GM18858 (cell line): ENCODE results near the gene ATOSB.

Source experiments
- ATAC-seq: cut with Tn5 transposase; IDR thresholded peaks from one replicate; pipeline ENCODE4 v1.9.1; 2021; ENCODE audit not compliant: unreplicated experiment

Gene ATOSB

DNA sequence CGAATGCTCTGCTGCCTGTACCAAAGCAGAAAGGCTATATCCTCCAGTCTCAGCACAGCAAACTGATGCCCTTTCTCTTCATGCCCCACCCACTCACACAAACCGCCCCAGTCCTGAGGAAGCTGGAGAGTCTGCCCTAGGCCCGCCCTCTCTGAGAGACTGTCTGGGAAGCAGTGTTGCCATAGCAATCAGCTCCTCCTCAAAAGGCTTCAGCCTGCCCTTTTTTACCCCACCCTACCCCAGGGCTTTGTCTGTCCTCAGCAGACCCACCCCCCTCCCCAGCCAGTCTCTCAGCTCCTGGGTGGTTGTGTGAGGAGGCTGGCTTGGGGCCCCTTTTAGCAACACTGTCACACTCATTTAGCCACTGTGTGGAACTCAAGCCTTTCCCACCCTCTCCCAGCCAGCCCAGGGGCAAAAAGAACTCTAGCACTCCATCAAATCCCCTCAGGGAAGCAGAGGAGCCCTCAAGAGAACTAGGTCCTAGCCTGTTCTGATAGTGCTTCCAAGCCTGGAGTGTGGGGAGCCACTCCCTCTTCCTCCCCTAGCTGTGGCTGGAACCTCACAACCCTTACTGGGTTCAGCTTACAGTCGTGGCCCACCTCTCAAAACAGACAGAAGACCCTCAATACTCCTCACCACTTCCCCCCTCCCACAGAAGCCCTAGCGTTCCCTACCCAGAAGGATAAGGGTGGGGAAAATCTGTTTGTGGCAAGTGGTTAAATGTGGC, 1.4 kb downstream of the ATOSB start:
- ATAC-seq: no peak

DNA sequence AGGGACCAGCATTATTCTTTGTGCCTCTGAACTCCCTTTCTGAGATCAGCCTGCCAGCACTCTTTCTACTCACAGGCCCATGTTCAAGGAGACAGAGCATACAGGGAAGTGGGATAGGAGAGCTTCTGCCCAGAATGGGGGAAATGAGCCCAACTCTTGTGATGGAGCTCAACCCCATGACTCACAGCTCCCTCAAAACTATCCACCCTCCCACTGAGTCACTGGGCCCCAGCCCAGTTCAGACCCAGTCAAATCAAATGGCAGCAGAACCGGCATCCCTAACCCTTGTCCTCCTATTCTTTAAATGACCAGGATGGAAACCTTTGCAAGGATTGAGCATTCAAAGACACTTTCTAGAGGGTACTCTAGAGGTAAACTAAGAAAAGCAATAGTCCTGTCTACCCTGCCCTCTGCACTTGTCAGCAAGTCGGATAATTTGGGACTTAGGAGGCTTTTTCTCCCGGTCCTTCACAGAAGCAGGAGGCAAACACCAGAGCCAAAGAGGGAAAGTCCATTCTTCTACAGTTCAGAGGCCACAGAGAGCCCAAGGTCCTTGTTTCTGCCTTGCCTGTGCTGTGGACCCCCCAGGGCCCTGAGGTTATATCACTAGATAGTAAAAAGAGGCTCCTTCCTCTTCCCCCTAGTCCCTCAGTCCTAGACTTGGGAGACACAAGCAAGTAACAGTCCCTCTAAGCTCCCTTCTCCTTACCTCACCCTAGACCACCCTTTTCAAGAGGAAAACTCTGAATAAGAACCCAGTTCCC, 3.2 kb downstream of the ATOSB start:
- no peak for ATAC-seq

DNA sequence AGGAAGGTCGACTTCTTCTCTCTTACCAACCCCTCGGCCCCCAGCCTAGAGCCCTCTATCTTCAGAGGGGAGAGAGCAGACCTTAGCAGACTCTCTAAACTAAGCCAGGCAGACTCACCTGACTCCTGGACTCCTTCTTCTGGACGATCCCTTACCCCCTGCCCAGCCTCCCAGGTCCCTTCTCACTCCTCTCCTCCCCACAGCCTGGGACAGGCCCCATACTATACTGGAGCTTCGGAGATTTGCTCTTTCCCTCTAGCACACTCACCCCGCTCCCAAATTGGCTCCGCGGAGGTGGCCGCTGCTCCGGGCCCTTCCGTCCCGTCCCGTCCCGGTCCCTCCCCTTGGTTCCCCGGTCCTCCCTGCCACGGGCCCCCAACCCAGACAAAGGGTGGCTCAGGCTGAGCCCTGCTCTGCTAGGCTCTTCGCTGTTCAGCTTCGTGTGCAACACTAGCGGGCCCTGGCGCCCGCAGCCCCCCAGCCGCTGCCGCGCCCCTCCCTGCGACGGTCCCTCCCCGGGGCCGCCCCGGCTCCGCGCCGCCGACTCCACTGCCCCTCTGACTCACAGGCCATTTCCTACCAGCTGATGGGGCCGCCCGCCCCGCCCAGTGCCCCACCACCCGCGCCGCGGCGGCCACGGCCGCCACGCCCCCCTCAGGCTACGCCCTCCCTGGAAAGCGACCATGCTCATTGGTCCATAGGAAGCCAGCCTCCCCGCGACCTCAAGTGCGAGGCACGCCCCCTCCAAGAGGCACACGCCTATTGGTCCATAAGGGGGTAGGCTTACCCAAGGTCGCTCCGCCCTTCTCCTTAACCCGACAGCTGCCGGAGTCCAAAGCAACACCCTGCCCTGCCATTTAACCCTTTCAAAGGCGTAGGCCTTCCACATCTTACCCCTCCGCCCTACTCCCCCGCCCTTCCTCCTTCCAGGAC, 4.4 kb downstream of the ATOSB start:
- peak; percentile 63 for ATAC-seq

DNA sequence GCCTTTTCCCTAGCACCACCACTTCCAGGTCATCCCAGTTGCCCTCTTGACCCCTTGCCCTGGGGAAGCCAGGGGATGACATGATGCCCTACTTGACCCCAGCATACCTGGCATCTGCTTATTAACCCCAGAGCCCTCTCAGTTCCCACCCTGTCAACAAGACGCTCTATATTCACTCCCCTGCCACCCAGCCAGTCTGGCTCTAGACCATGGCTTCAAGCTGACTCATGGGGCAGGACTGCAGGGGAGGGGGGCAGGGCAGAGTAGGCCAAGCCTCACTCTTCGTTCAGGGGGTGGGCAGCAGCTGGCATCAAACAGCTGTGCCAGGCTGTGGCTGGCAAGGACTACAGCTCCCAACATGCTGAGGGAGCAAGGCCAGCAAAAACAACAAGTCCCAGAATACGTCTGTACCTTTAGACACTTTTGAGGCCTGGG, 5.3 kb downstream of the ATOSB start:
- ATAC-seq: no peak

DNA sequence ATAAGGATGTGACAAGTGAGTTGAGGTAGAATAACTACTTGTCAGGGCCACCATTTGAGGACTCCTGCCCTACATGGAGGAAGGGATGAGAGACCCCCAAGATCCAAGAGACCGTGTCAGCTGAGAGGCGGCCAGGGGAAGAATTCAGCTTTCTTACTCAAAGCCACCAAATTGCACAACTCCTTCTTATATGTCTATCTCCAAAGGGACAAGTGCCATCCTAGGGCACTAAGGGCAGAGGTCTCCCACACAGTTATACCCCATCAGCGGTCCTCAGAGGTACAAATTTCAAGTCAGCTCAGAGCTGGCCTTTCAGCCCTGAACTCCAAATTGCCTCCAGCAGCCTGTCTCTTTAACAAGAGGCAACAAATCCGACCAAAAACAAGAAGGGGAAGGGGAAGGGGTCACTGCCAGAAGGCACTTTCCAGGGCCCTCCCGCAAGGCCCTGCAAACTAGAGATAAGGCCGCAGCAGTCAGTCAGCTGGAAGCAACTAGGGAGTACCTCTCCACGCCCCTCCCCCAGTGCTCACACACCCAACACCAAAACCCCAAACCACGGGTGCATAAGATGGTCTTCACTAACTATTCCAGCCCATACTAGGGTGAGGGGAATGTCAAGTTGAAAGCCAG, 6.6 kb downstream of the ATOSB start:
- ATAC-seq: no peak

DNA sequence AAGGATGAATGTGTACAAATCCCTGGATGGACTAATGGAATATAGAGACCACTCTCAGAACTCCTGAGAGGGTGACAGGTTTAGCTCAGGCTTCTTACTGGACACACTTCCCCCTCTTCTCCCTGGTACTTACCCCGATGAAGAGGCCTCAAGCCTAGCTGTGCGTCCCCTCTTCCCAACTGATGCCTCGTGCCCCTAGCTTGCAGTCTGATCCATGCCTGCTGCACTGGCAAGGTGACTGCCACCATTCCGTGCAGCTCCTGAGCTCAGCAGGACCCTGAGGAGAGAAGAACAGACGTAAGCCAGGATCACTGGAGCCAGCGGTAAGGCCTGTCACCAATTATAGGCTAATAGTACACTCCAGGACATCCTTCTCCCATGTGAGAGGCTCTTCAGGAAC, 7.2 kb downstream of the ATOSB start:
- no peak for ATAC-seq

DNA sequence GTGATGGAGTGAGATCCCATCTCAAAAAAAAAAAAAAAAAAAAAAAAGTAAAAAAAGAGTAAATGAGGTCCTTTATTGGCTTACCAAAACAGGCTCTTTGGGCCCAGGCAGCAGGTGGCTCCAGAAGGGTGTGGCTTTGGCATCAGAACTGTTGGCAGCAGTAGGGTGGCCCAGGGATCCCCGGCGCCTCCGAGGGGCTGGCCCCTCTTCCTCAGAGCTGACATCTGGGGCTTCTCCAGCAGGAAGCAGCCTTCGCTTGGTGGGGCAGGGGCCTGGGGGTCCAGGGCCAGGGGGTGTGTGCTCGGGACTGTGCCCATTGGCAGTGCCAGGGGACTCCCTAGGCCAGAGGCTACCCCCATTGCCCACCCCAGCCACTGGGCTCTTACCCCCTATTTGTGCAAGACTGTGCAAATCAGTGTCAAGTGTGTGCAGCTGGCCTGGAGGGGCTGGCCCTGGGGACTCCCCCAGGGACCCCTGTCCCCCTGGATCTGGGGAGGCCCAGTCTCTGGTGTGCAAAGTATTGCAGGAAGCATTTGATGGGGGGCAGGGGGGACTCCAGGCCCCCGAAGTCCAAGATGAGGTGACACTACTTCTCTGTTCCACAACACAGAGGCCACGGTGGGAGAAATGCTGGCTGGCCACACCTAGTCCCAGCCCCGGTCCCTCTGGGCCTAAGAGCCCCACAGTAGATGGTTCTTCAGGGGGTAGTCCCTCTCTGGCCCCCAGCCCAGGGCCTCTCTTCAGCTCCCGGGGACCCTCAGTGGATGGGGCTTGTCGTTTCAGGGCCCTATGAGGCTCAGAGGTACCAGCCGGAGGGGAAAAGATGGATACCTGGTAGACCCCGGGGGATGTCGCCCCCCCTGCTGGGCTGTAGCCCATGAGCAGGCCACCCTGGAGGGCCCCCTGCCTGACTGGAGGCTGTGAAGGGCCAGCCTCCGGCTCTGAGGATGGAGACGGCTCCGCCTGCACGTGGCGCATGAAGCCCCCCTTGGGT, 8.1 kb downstream of the ATOSB start:
- no peak for ATAC-seq

DNA sequence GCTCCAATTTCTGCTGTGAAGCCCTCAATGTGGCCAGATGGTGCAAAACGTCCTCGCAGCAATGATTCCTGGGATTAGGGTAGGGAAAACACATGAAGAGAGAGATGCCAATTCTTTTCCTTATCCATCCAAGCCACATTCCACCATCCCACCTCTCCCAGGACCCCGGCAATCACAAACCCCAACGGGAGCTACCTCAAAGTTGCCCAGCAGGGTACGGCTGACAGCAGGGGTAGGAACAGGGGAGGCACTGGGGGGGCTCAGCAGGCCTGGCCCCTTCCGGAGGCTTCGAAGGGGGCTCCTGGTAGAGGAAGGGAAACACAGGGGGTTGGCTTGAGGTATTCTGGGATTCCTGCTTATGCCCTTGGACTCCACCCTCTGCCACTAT, 9.3 kb downstream of the ATOSB start:
- no peak for ATAC-seq

DNA sequence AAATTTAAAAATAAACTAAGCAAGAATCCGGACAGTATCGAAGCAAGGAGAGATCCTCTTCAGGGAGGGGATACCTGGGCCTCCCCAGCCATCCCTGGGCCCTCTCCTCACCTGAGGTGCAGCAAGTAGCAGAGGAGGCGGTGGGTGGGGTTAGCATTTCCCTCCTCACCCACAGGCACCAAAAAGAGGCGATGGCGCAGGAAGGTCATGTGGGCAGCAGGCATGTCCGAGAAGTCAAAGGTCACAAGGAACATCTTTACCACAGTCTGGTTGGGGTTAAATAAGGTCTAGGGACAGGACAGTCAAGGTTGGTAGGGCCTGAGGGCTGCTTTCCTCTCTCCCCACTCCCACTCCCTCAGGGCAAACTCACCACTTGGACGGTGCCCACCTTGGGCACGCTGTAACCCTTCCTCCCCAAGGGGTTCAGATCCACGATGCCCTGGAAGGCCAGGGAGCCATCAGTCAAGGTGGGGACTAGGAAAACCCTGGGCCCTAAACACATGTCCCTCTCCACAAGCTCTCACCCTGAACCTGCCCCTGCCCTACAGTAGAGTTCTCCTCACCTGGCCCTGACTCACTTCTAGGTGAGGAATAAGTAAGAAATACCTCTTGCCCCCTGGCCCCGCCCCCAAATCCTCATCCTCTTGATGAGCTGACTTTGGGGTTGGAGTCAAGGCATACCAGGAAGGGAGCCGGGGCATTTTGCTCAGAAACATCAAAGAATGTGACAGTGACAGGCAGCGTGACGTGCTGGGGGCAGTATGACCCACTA, 9.9 kb downstream of the ATOSB start:
- ATAC-seq: no peak

DNA sequence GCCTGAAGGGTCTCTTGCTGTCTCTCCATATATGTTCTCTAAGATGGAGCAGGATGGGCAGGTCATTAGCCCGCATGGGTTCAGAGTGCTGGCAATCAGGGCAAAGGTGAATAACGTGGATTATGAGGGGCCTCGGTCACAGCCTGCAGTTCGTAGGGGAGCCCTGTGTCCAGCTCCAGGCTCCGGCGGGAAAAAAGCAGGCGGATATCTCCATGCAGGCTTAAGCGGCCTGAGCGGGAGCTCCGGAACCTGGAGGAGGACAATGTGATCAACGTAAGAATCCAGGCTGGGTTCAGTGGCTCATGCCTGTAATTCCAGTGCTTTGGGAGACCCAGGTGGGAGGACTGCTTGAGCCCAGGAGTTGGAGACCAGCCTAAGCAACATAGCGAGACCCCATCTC, 10.5 kb downstream of the ATOSB start:
- no peak for ATAC-seq

DNA sequence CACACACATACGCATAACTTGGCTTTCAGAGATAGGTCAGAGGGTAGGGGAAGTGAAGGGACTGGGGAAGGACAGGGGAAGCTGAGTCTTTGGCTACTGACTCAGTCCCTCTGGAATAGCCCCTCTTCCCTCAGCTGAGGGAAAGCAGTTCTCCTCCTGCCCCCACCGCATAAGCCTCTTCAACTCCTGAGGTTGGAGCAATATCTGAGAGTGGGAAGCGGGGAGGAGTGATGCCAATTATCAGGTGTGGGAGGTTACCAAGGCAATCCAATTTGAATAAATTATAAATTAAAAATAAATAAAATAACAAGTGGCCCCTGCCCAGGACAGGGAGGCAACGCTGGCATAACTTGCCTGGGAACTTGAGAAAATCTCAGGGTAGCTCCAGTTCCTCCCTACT, 11.1 kb downstream of the ATOSB start:
- no peak for ATAC-seq

DNA sequence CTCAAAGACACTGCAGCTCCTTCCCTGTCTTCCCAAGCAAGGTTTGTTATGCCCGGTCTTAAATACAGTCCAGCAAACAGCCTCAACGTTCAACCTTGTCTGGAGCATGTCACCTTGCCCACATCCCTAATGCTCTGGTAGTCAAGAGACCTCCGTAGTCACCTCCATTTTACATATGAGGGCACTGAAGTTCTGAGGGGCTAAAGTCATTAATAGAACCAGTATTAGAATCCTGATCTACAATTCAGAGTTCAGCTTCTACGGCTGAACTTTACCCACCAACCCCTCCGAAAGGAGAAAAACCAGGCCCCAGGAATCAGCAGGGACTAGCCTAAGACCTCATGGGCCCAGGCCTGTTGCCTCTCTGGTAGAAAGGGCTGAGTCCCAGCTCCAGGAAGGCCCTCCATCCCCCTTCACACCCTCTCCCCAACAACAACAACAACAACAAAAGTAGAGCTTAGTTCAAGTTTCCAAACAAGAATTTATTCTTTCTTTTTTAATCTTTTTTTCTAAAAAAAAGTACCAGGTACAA, 11.9 kb downstream of the ATOSB start:
- ATAC-seq: no peak

DNA sequence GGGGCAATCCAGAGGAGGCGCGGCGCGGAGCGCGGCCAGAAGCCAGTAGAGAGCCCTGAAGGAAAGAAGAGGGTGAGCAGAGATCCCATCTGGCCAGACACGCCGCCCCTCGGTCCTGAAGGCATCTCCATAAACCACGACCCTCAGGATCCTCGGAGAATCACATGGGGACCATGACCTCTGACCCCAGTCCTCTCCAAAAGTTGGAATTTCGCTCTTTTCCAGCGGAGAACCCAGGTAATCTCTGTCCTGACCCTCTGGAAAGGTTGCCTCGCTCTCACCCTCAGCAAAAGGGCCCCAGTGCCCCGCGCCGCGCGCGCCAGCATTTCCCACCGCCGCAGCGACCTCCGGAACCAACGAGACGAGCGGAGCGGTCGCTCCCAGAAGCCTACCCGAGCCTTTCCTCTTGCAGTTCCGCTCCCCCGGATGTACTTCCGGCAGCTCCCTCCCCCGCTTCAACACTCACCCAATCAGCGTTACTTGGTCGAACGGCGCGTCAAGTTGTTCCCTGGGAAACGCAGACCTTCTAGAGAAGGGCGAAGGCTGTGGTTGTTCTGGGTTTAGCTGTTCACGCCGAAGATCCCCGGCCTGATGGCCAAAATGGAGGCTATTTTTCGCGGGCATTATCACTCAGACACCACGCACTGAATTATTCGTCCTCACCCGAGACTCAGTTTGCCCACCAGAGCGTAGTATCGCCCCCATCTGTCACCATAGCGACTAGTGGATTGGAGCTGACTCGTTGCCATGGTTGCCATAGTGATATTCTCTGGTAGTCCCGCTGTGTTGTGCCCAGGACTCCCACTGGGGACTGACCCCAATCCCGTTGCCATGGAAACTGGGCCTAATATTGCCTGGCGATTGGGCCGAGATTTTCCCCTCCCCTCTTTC, 12.6 kb downstream of the ATOSB start, which contains the start of gene STOML2:
TSS of gene STOML2 (minus strand) at position 363 of the 891 bp plus-strand sequence. CDS start at position 326, 37 bp downstream.
- ATAC-seq: peak; percentile 93

DNA sequence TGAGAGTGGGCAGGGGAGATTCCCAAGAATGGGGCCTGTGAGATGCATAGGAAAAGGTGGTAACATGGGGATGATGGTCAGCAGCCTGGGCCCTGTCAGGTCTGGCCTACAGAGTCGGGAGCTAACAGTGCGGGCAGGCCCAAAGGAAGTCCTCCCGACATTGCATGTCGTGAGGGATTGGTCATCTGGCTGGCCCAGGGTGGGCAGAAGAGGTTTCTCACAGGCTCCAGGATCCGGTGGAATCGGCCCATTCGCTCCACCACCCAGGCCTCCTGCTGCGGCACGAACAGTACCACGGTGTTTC, 13.2 kb downstream of the ATOSB start:
- no peak for ATAC-seq

DNA sequence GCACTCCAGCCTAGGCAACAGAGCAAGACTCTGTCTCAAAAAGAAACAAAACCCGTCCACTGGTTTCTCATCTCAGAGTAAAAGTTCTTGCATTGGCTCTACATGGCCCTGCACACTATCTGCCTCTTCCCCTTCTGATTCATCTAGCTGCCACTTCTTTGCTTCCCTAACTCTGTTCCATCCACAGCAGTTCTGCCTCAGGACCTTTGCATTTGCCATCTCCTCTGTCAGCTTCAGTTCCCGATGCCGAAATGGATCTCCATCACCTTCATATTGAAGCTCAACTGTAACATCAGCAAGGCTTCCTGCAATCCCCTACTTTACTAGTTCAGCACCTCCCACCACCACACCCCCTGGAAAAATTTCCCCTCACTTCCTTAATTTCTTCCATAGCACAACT, 18.1 kb downstream of the ATOSB start:
- no peak for ATAC-seq

DNA sequence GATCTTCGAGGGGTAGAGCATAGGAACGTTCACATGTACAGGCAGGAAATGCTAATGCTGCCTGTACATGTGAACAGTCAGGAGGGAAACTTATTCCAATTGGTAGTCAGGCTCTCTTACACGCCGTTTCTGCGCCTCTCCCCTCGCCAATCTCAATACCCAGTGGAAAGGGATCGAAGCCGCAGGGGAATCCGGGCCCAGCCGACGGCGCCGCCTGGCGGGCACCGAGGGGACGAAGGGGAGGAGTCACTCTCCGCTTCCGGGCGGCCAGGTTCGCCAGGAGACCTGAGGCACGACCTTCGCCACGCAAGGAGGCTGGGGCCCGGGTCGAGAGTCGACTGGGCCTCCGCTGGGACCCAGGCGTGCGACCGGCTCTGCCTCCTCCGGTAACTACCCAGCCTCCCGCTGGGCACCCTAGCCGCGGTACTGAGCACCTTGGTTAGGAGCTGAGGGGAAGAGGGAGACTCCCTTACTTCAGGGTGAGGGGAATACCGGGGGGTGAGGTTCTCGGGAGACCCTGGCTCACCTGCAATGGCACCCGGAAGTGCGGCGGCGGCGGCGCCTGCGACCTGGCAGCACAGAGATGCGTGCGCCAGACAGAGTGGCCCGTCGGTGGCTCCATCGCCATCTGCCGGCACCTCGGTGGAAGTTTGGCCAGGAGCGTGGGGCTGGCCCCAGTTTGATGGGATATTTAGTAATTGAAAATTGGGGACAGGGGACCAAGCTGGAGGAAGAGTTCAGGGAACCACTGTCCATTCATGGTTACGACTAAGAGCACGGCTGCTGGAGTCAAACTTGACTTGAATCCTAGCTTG, 19.4 kb downstream of the ATOSB start, which contains the start of gene PIGO:
TSS of gene PIGO (minus strand) at position 557 of the 815 bp plus-strand sequence. CDS start 1,026 bp downstream, outside the sequence.
- peak; percentile 75 for ATAC-seq

DNA sequence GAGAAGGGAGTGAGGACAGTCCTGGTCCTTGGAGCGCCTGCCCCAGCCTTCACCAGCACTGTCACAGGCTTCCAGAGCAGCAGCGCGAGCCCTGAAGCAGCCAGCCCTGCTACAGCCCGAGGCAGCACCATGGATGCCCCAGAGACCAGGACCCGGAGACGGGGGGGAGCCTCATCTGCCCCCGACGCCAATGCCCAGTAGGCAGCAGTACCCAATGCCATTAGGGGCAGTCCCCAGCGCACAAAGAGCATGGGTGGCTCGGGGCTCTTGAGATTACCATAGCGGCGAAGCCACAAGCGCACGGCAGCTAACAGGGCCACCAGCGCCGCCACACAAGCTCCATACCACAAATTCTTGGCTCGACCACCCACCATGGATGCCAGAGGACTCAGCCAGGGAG, 24.1 kb downstream of the ATOSB start:
- ATAC-seq: no peak
